Stimulated activated memory B cell treated with anti-CD40 and anti-IgM and Interleukin-4, amounts not matched to agents 10 μg/mL and 1 μg/mL and 100 μg/mL, for 72 hours (primary cell): Measurements from ENCODE around the gene PPP2R5A.
"Not testable (repeated sequence)": the region's sequence is repeated elsewhere in the genome, so short reads cannot be mapped to it uniquely, and the experiment has no call there.

Experiments
- ATAC-seq: fragments of 150-1000 bp; cut with Tn5 transposase; 2 replicates; pipeline ENCODE4 v1.10.0; 2021
- H3K27ac Mint-ChIP-seq: one replicate; pipeline ENCODE4 v1.8.0; 2022; ENCODE audit warnings: mild to moderate bottlenecking, mixed read lengths
- H3K27me3 Mint-ChIP-seq: one replicate; pipeline ENCODE4 v1.8.0; 2022; ENCODE audit warnings: mixed read lengths
- H3K36me3 Mint-ChIP-seq: one replicate; pipeline ENCODE4 v1.8.0; 2022; ENCODE audit warnings: mixed read lengths
- H3K4me1 Mint-ChIP-seq: one replicate; pipeline ENCODE4 v1.8.0; 2022; ENCODE audit warnings: mixed read lengths
- H3K4me3 Mint-ChIP-seq: one replicate; pipeline ENCODE4 v1.8.0; 2022; ENCODE audit warnings: mild to moderate bottlenecking, moderate library complexity, mixed read lengths
- H3K9me3 Mint-ChIP-seq: one replicate; pipeline ENCODE4 v1.8.0; 2022; ENCODE audit warnings: mixed read lengths

Gene PPP2R5A

DNA sequence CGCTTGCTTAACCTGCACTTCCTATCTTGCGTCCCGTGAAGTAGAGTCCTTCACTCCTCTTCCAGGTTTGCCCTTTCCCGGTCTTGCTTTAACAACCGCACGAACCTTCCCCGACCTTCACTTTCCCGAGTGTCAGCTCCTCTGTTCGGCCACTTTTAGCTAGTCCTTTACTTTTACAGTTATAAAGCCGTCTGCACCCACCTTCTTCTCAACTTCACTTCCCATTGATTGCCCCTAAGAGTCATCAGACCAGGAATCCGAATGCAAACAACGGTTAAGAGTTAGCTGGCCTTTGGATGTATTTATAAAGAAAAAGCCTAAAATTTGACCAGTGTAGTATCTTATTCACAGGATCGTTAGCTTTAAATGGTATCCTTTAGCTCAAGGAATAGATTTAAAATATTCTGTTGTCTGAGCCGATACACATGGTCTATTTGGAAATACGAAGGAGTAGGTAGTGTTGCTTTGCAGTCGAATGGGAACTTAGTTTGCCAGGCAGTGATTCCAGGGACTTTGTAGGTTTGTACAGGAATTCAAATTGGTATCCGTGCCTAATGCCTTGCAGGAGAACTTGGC, 1.4 kb downstream of the PPP2R5A start:
- ATAC-seq: no peak
- no peaks in the 10 kb centered on the region for H3K9me3 Mint-ChIP-seq
- H3K36me3 Mint-ChIP-seq: no peaks in the 10 kb centered on the region
- no peaks in the 10 kb centered on the region for H3K27me3 Mint-ChIP-seq
- peaks cover 51% of the 10 kb centered on the region for H3K4me1 Mint-ChIP-seq
- H3K27ac Mint-ChIP-seq: peak overlapping the region; percentile 95
- H3K4me3 Mint-ChIP-seq: peak overlapping the region; percentile 96

DNA sequence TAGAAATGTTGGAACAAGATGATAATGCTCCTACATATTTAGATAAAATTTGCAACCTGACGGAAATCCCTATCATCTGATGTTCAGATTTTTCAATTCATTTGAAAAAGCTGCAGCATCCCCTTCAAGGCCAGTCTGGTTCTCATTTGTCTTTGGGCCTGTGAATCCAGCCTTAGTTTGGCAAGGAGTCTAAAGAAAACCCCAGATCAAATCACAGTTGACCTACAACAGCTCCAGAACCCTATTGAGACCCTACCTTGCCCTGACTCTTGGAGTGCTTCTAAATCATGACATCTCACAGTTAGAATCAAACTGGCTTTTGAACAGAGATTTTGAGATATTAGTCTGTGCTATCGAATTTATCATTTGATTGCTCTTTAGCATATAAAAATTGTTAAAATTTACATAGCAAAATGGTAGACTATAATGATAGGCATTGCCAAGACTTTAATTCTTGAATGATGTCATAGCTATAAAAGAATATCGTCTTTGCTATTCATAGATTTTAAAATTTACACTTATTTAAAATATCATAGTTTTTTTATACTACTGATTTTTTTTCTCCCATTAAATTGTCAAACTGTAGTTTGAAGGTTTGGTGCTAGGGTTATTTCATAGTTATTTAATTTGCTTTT, 2.2 kb downstream of the PPP2R5A start:
- H3K4me1 Mint-ChIP-seq: peaks cover 58% of the 10 kb centered on the region

DNA sequence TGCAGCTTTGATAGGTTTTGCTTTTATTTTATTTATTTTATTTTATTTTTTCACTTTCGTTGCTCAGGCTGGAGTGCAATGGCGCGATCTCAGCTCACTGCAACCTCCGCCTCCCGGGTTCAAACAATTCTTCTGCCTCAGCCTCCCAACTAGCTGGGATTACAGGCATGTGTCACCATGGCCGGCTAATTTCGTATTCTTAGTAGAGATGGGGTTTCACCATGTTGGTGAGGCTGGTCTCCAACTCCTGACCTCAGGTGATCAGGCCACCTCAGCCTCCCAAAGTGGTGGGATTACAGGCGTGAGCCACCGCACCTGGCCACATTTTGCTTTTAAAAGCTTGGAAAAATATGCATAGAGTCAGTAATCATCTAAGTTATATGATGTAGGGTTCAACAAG, 2.8 kb downstream of the PPP2R5A start:
- not testable (repeated sequence) for H3K9me3 Mint-ChIP-seq, H3K36me3 Mint-ChIP-seq, H3K27ac Mint-ChIP-seq, H3K27me3 Mint-ChIP-seq, ATAC-seq
- H3K4me1 Mint-ChIP-seq: peaks cover 64% of the 10 kb centered on the region
- peak overlapping the region; percentile 58 for H3K4me3 Mint-ChIP-seq

More for the DNA sequence above, 2.2 kb downstream of the PPP2R5A start:
- peak overlapping the region; percentile 95 for H3K27ac Mint-ChIP-seq
- no peaks in the 10 kb centered on the region for H3K27me3 Mint-ChIP-seq
- no peaks in the 10 kb centered on the region for H3K36me3 Mint-ChIP-seq
- ATAC-seq: no peak
- H3K9me3 Mint-ChIP-seq: no peaks in the 10 kb centered on the region
- H3K4me3 Mint-ChIP-seq: peak overlapping the region; percentile 96

- no peaks in the 10 kb centered on the region for H3K27me3 Mint-ChIP-seq
- no peaks in the 10 kb centered on the region for H3K9me3 Mint-ChIP-seq
- H3K4me1 Mint-ChIP-seq: peaks cover 64% of the 10 kb centered on the region
- no peak for ATAC-seq
- no peak overlapping the region for H3K4me3 Mint-ChIP-seq
- H3K27ac Mint-ChIP-seq: no peak overlapping the region
- H3K36me3 Mint-ChIP-seq: no peaks in the 10 kb centered on the region
Measured at GRCh38 chr1:212288615-212289014, 3.4 kb downstream of the PPP2R5A start.

- peaks cover 60% of the 10 kb centered on the region for H3K4me1 Mint-ChIP-seq
- peak overlapping the region; percentile 18 for H3K4me3 Mint-ChIP-seq
- ATAC-seq: no peak
- no peak overlapping the region for H3K27ac Mint-ChIP-seq
- H3K9me3 Mint-ChIP-seq: no peaks in the 10 kb centered on the region
- no peaks in the 10 kb centered on the region for H3K36me3 Mint-ChIP-seq
- no peaks in the 10 kb centered on the region for H3K27me3 Mint-ChIP-seq
Measured at GRCh38 chr1:212289262-212290077, 4.3 kb downstream of the PPP2R5A start.

DNA sequence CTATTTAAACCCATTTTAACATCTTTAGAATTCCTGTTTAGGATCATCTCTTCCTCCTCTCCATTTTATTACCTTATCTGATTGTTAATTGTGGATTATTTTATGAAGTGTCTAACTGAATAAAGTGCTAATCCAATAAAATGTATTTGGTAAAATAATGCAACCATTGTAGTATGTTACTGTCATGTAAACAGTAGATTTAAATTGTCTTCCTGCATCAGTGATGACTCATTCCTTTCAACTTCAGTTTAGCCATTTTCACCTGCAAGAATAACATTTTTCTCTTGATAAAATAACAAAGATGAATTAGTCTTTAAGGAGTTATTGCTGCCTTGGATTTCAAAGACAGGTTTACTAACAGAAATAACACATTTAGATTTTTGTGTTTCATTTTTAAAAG, 5.4 kb downstream of the PPP2R5A start:
- Mint-ChIP-seq H3K4me1 (peaks cover 66% of the 10 kb centered on the region), H3K27ac (no peak overlapping the region), H3K36me3 (no peaks in the 10 kb centered on the region), H3K27me3 (no peaks in the 10 kb centered on the region), H3K4me3 (no peak overlapping the region), H3K9me3 (no peaks in the 10 kb centered on the region)
- no peak for ATAC-seq

- peaks cover 73% of the 10 kb centered on the region for H3K4me1 Mint-ChIP-seq
- H3K27me3 Mint-ChIP-seq: no peaks in the 10 kb centered on the region
- no peaks in the 10 kb centered on the region for H3K9me3 Mint-ChIP-seq
- no peaks in the 10 kb centered on the region for H3K36me3 Mint-ChIP-seq
- peak; percentile 83 for ATAC-seq
- no peak overlapping the region for H3K4me3 Mint-ChIP-seq
- H3K27ac Mint-ChIP-seq: no peak overlapping the region
Measured at GRCh38 chr1:212291505-212292134, 6.4 kb downstream of the PPP2R5A start.

GRCh38 chr1:212292250-212293105, 7.3 kb downstream of the PPP2R5A start:
- ATAC-seq: no peak
- H3K36me3 Mint-ChIP-seq: no peaks in the 10 kb centered on the region
- H3K27me3 Mint-ChIP-seq: no peaks in the 10 kb centered on the region
- H3K4me1 Mint-ChIP-seq: peaks cover 73% of the 10 kb centered on the region
- peak overlapping the region; percentile 55 for H3K27ac Mint-ChIP-seq
- no peaks in the 10 kb centered on the region for H3K9me3 Mint-ChIP-seq
- H3K4me3 Mint-ChIP-seq: no peak overlapping the region

DNA sequence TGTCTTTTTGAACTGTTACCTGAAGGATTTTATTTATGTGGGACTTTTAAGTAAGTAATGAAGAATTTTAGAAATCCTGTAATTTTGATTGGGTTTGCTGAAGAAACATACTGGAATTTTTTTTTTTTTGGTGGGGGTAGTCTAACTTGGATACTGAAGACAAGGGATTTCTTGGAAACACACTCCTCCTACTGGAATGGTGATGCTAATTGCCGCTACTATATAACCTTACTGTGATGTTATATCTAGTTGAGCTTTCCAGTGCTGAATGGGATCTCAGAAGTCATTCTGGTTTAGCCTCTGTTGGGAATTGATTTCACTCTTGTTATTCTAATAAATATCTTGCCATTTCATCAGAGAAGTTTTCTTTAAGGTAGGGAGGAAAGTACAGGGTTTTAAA, 8.4 kb downstream of the PPP2R5A start:
- H3K4me1 Mint-ChIP-seq: peaks cover 67% of the 10 kb centered on the region
- H3K27me3 Mint-ChIP-seq: no peaks in the 10 kb centered on the region
- ATAC-seq: no peak
- no peak overlapping the region for H3K27ac Mint-ChIP-seq
- no peak overlapping the region for H3K4me3 Mint-ChIP-seq
- H3K36me3 Mint-ChIP-seq: no peaks in the 10 kb centered on the region
- no peaks in the 10 kb centered on the region for H3K9me3 Mint-ChIP-seq

GRCh38 chr1:212294983-212295382, 9.8 kb downstream of the PPP2R5A start:
- H3K4me3 Mint-ChIP-seq: no peak overlapping the region
- ATAC-seq: no peak
- H3K27ac Mint-ChIP-seq: peak overlapping the region; percentile 0
- no peaks in the 10 kb centered on the region for H3K27me3 Mint-ChIP-seq
- peaks cover 68% of the 10 kb centered on the region for H3K4me1 Mint-ChIP-seq
- no peaks in the 10 kb centered on the region for H3K9me3 Mint-ChIP-seq
- no peaks in the 10 kb centered on the region for H3K36me3 Mint-ChIP-seq

- no peaks in the 10 kb centered on the region for H3K27me3 Mint-ChIP-seq
- H3K27ac Mint-ChIP-seq: peak overlapping the region; percentile 0
- no peaks in the 10 kb centered on the region for H3K9me3 Mint-ChIP-seq
- H3K4me1 Mint-ChIP-seq: peaks cover 64% of the 10 kb centered on the region
- no peak overlapping the region for H3K4me3 Mint-ChIP-seq
- H3K36me3 Mint-ChIP-seq: no peaks in the 10 kb centered on the region
- ATAC-seq: no peak
Measured at GRCh38 chr1:212295579-212295978, 10.4 kb downstream of the PPP2R5A start.

GRCh38 chr1:212297338-212297737, 12.1 kb downstream of the PPP2R5A start:
- ATAC-seq: no peak
- Mint-ChIP-seq H3K9me3 (no peaks in the 10 kb centered on the region), H3K36me3 (no peaks in the 10 kb centered on the region), H3K4me3 (no peak overlapping the region), H3K27ac (no peak overlapping the region), H3K4me1 (peaks cover 47% of the 10 kb centered on the region), H3K27me3 (no peaks in the 10 kb centered on the region)

DNA sequence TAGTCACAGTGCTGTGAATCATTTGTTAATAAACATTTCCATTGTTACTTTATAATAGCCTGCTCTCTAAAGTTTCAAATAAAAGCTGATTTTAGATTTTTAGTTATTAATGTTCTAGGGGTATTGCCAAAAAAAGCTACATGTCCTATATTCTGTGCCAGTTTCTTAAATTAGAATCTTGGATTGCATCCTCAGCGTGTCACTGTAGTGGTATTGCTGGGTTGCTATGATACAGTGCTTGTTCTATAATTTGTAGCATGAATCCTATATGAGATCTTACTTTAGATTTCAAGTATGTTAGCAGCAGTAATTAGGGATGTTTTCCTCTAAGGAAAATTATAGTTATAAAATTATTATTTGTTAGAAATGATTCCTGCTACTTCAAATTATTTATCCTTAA, 16.4 kb downstream of the PPP2R5A start:
- Mint-ChIP-seq H3K36me3 (peaks cover 6% of the 10 kb centered on the region), H3K27ac (no peak overlapping the region), H3K4me3 (no peak overlapping the region), H3K9me3 (peaks cover 3% of the 10 kb centered on the region), H3K4me1 (peaks cover 45% of the 10 kb centered on the region), H3K27me3 (no peaks in the 10 kb centered on the region)
- no peak for ATAC-seq

DNA sequence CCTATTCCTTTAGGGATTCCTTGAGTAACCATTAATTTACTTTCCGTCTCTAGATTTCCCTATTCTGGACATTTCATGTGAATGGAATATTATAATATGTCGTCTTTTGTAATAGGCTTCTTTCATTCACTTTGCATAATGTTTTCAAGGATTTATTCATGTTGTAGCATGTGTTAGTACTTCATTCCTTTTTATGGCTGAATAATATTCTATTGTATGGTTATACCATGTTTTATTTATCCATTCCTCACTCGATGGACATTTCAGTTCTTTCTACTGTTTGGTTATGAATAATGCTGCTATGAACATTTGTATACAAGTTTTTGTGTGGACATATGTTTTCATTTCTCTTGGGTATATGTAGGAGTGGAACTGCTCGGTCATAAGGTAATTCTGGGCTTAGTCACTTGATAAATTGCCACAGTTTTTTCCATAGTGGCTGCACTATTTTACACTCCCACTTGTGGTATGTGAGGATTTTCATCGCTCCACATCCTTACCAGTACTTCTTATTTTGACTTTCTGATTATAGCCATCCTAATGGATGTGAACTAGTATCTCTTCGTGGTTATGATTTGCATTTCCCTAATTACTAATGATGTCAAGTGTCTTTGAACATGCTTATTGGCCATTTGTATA, 17.7 kb downstream of the PPP2R5A start:
- H3K27me3 Mint-ChIP-seq: no peaks in the 10 kb centered on the region
- ATAC-seq: no peak
- no peak overlapping the region for H3K4me3 Mint-ChIP-seq
- H3K9me3 Mint-ChIP-seq: peaks cover 3% of the 10 kb centered on the region
- H3K27ac Mint-ChIP-seq: no peak overlapping the region
- peaks cover 15% of the 10 kb centered on the region for H3K36me3 Mint-ChIP-seq
- H3K4me1 Mint-ChIP-seq: peaks cover 41% of the 10 kb centered on the region
